NCI-H2081 (cell line): ENCODE results near the gene TRIB2.
"Not testable (repeated sequence)": the region's sequence is repeated elsewhere in the genome, so short reads cannot be mapped to it uniquely, and the experiment has no call there.

Experiments used
- DNase-seq, 2 experiments: peaks; one replicate each; lab custom pipeline; 2025; lab: John Stamatoyannopoulos, UW

Gene TRIB2

DNA sequence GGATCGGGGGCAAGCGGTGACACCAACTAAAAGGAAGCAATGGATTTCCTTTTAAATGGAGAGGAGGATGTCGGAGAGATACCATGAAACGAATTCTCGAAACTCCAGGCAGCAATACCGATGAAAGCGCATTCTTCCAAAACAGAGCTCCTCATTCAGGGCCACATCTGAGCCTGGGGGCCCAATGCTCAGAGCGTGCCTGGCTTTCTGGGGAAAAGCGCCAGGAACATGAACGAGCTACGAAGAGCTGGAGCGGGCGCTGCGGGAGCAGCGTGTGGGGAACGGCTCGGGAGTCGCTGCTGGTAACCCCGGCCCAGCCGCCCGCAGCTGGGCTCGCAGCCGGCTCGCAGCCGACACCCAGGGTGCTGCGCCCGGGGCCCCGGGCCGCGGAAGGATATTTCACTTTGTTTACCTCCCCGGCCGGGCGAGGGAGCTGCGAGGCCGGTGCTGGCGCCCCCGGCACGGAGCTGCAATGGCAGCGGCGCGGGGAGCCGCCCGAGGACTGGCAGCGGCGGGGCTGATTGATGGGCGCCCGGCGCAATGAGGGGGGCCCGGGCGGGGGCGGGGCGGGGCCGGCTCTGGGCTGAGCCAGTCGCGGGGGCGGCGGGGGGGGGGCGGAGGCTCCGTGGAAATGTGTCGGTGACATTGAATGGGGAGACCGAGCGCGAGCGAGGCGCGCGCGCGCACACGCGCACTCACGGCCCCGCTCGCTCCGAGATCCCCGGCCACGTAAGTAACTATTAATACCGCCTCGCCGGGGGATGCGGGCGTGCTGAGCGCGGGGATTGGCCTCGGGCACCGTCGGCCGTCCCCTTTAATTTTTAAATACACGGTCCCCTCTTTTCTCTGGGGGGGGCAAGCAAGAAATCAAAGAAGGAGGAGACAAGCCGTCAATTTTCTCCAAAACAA, at the start of gene TRIB2:
TSS of gene TRIB2 (plus strand) at position 655 of the 909 bp plus-strand sequence. CDS start 1,372 bp downstream, outside the sequence.
- peak; percentile 95 for DNase-seq

DNA sequence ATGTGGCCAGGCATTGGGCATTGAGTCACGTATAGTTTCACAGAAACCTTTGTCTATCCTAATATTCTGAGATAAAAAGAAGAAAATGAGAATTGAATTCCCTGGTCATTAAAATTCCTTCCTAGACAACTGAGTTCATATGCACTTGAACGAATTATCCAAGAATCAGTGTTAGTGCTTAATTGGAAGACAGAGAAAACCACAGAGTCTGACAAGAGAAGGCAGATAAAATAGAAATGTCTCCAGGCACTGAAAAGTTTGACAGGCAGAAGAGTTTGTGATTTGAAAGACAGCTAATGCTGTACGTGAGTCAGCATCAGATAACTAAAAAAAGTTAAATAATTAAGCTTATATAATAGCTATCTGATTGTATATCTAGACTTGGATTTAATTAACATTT, 47.7 kb upstream of the TRIB2 start:
- DNase-seq, result no peak

DNA sequence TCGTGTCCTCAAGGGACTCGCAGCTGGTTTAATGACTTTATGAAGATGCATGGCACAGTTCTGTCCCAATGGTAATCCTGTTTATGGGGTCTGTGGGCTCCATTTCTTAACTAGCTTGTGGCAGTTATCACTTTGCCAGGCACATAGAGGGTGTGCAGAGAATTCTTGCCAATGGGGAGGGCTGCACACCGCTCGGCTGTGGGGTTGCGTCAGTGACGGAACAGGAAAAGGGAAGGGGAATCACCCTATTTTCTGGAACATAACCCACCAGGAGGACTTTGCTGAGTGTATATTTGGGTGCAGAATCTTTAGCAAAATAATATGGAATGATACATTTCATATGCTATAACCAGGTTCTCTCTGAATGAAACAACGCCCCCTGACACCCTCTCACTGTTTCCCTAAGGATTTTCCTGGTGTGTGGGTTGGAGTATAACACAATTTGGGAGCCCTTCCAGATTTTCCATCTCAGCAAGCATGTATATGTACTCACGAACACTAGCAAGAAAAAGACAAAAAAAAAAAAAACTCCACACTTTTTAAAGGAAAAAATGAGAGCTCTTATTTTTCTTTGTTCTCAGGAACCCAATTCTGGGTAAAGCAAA, 43.9 kb upstream of the TRIB2 start:
- DNase-seq, result no peak

DNA sequence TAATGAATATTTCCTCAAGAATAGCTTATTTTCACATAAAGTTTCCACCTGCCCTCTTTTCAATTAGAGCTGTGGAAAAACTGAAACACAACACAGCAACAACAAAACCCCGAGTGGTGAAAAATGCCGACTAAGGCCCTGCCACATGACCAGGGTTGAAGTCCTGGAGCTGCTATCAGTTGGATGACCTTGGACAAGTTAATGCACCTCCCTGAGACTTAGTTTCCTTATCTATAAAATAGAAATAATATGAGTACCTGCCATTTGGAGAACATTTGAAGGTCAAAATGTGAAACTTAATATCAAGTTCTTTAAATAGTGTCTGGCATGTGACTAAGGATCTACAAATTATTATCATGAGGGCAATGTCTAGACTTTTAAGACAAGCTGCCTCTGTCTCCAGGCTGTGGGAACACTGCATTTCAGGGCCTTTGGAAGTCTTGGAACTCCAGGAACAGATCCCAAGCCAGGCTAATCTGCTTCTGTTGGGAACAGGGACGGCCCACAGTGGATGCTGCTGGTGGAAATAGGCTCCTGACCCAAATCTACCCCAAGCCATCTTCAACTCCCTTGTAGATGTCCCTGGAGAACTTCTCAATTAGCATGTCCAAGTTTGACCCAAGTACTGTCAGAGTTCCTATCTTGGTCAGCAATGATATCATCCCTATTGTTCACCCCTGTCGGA, 42.0 kb upstream of the TRIB2 start:
- no peak for DNase-seq

DNA sequence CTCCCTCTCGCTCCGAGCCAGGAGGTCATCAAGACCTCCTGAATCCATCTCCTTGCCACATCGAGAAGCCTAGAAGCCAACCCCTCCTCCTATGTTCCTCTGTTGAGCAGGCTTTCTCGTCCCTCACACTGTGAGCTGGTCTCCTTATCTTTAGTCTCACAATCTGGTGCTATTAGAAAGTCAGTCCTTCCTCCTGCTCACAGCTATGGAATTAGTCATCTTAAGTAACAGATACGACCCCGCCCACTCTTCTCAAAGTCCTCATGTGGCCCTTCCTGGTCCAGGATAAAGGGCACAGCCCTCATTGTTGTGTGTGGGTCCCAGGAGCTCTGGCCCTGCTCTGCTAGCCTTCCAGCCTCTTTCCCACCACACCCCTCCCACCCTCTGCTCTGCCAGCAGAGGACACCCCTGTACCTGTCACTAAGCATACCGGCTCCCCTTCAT, 41.4 kb upstream of the TRIB2 start:
- no peak for DNase-seq

DNA sequence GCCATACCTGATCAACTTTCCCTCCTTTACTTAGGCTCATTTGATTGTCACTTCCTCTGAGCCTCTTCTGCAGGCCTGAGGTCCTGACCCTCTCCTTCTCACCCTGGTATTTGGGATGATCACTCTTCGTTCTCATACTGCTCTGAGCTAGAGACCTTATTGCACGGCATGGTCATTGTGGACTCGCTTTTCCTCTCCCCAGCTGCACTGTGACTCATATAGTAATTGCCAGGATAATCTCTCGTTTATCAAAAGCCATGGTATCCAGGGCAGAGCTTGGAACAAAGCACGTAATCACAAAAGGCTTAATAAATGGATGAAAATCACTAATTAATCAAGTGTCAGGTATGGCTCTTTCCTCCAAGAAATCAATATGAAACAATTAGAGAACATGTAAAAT, 40.9 kb upstream of the TRIB2 start:
- no peak for DNase-seq

DNA sequence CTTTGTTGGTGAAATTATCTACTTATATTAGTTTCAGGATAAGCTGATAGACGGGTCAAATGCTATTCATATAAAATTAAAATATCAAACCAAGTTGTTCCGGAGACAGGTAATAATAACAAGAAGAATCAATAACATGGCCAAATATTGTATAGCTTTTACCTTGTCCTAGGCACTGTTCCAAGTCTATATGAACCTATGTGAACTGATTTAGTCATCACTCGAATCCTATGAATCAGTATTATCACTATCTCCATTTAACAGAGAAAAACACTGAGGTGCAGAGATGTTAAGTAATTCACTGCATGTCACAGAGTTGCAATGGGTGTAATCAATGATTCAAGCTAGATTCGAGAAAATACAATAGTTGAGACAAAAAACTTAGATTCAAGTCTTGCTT, 40.0 kb upstream of the TRIB2 start:
- DNase-seq, result no peak

DNA sequence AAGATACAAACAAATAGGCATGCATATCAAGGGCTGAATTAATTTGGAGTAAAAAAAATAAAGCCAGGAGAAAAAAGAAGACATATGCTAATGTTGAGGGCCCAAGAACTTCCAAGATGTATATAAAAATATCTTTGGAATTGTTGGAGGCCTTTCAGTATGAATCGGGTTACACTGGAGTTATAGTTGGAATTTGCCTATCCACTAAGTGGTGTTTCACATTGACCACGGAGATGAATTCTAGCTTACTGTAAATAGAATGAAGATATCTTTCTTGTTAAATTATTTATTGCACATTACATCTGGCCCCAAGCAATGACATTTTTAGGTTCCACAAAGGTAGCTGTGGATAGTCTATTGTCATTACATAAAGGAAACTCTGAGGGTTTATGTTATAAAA, 38.5 kb upstream of the TRIB2 start:
- no peak for DNase-seq

DNA sequence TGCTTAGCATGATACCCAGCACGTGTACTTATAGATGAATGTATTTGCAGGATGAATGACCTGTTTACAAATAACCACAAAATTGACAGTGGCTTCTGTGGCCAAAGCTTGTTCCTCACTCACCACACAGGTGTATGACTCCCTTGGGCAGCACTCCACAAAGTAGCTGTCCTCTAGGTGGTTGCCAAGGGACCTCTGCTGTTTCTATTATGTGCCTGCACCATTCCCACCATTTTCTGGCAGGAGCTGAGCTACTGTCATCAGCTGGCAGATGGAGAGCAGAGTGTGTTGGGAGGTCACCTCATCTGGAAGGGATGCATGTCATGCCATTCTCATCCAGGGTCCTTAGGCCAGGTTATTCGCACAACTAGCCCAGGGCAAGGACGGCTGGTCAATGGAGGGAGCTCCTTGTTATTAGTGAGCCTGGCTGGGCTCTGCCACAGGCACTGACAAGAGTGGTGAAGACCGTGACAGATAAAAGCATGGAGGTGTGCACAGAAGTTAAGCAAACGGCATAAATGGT, 37.1 kb upstream of the TRIB2 start:
- no peak for DNase-seq

DNA sequence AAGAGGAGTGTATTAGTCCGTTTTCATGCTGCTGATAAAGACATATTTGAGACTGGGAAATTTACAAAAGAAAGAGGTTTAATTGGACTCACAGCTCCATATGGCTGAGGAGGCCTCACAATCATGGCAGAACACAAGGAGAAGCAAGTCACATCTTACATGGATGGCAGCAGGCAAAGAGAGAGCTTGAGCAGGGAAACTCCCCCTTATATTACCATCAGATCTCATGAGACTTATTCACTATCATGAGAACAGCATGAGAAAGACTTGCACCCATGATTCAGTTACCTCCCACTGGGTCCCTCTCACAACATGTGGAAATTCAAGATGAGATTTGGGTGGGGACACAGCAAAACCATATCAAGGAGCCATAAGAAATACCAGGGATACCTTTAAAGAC, 36.6 kb upstream of the TRIB2 start:
- not testable (repeated sequence) for DNase-seq

DNA sequence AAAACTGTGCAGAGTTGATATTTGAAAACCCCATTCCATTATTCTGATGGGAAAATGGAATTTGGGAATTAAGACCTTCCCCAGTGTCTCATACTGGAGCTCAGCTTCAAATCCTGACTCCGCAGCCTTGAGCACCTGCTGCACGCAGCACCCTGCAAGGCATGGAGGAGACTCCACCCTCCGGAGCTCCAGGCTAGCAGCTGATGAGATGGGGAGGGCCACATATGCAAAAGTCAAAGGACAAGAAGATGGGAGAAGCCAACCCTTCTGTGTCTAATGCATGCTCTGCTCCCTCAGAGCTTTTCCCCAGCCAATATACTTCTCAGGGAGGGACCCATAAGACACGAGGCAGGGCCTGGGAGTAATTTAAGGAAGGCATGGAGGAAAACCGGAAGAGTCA, 34.7 kb upstream of the TRIB2 start:
- no peak for DNase-seq

DNA sequence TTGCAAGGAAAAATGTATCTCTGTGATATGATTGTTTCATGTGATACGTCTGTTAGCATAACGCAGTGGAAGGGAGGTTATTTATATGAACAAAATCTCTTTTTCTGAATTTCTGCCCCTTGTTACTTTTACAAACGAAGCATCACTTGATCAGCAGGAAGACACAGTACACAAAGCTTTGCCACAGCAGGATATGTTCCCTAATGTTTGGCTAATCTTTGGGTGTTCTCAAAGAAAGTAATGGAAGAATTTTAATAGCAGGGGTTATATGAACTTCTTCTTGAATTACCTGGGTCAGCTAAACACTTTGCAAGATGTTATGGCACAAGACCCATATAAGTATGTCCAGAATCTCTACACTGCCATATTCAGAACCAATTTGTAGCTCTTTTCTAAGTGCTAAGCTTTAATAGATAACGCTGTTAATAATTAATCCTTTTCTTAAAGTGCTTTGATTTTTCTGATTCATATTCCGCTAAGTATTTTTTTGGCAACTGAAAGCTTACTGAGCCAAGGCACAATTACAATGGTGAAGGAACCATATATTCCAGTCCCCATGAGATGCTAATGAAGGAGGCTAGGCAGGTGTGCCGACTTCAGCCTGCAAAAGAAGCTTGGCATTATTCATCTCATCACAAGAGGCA, 33.2 kb upstream of the TRIB2 start:
- DNase-seq, result no peak

DNA sequence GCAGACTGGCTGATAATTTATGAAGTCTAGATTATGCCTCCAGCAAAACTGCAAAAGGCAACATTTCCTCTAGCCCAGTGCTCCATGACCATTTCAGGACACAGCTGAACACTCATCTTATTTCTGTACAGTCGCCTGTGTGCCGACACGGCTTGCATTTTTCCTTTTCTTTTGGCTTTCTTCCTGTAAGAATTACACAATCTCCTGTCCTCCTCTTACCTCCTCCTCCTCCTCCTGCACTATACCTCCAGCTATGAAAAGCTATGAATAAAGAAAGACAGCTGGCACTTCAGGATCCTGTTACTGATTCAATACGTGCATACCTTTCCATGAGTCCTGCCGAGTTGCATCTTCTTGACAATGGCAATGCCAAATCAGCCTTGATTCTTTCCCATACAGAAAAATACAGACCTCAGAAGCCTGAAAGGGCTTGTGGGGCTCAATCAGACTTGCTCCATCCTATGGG, 32.2 kb upstream of the TRIB2 start:
- DNase-seq, result no peak

DNA sequence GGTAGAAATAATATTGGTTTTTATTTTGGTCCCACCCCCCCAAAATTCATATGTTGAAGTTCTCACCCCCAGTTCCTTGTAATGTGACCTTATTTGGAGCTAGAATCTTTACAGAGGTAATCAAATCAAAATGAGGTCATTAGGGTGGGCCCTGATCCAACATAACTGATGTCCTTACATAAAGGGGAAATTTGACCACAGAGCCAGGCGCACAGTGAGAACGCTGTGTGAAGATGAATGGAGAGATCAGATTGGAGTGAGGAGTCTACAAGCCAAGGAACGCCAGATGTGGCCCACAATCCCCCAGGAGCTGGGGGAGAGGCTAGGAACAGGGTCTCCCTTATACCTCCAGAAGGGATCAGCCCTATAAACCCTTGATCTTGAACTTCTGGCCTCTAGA, 31.6 kb upstream of the TRIB2 start:
- DNase-seq, result no peak

DNA sequence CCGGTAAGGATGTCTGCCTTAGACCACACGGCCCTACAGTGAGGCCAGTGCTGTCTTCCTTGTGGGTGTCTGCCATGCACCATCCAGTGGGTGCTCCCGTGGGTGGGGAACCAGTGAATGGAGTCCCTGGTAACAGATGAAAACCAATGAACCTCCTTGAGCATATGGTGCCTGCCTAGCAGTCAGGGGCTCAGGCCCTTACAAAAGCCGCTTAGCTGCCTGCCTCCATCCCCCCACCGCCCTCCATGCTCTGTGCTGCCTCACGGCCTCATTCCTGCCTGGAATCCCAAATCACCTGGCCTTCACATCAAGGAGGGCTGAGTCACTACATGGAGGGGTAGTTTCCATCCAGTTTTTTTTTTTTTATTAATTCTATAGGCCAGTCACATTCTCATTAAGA, 30.8 kb upstream of the TRIB2 start:
- DNase-seq, result no peak

DNA sequence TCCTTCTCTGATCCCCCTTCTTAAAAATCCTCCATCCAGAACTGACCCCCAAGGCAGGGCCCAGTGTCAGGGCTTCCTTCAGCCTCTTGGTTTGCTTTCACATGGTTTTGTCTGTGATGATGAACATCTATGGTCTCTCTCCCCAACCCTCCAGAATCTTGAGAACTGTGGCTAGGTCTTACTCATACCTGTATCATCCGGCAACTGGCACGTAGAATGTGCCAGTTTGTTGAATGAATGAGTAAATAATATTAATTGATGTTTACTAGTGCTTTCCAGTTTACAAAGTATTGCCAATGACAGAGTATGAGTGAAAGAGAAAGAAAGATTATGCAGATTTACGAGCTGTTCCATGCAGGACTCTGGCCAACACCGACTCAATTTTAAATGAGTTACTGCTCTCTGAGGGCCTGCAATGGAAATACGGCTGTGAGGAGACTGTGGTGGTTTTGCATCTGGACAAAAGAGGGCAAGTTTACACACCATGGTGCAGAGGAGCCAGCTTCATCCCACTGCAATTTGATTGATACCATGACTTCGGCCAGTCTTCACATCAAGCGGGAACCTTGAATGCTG, 29.9 kb upstream of the TRIB2 start:
- DNase-seq, result no peak

DNA sequence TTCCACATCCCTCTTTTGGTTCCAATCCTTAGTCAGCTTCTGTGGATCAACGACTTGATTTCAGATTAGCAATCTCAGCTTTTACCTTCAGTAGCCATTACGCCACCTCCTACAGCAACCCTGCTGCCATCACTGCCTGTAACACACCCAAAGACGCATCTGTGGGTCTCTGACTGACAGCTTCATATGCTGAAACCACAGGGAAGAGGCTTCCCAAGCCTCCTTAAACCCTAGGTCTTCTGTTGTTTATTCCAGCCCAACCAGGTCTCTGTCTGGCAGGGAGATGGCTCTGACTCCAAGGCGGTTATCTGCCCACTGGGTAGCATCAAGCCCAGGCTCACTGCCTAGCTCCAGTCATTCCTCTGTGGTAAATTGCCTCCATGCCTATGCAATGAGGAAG, 28.6 kb upstream of the TRIB2 start:
- DNase-seq, result no peak

DNA sequence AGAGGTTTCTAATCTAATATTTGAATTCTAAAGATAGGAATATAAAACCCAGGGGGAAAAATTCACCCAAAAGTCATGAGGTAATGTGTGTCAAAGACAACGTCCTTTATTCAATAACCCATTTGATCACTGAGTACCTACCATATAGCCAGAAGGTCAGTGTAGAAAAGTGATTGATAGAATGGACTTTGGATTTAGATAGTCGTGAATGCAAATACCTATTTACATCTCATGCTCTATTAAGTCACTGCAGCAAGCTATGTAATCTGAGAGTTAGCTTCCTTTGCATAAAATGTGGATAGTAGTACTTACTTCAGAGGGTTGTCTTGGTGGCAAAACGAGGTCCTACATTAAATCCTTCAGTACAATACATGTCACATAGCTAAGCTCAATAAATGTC, 27.8 kb upstream of the TRIB2 start:
- no peak for DNase-seq

DNA sequence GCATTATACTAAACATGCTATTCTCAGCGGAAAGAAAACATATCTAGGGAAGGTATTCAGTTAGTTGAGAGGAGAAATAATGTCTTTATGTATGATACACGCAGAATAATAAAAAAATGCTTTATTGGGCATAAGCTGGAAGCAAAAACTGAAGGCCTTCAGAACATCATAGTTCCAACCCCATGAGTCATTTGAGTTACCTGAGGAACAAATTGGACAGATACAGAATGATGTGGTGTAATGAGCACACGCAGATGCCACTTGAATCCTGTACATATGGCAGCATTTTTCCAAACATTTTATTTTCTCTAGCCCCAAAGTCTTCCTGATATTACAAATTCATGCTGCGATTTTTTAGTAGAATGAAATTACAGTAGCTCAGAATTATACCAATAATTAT, 23.2 kb upstream of the TRIB2 start:
- DNase-seq, result no peak

DNA sequence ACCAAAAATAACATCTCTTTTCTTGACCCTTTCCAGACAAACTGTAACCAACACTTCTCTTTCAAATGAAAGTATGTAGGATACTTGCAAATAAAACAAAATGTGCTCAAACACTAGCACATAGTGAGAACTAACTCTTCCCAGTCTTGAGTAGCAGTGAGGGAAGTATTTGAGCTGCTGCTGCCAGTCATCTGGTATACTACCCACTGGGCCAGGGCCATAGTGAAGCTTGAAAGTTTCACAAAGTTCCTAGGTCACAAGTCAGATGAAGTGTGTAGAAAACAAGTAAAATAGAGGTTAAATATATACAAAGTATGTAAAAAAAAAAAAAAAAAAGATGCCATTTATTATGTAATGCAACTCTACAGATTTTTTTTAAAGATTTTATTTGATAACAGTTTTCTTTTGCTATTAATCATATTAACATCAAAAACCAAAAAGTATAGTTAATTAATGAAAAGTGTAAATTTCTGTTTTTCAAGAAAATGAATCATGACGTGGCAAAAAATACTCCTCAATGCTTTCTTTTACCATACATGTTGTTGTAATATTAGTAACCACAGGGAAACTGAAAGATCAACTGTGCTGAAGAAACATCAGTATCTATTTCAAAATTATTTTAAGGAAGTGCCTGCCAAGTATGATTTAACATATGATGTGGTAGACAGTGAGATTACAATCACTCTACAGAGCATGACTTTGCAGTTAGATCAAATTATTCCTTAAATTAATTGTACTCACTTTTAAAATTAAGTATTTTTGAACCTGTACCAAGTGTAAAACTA, 21.6 kb upstream of the TRIB2 start:
- no peak for DNase-seq

DNA sequence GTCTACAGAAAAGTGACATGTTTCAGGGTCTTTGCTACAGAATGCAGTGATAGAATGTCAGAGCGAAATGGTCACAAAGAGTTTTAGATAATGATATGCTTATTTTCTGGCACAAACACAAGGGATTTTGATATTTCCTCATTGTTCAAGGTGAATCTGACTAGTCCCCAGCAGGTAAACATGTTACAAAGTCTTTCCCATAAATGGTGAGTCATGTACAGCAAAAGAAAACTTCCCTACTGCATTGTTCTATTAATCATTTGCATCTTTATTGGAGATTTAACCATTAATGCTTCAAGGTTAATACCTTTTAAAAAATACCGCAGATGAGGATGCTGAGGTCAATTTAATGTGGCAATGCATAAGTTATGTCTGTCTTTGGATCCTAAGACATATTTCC, 19.1 kb upstream of the TRIB2 start:
- no peak for DNase-seq
